H1 (cell line): ENCODE measurements around the gene GOLGB1. TPM values are rescaled to one million over a fixed set of nuclear protein-coding genes. Genes with fewer than 3 reads are reported as not detected.

ENCODE experiments used
- CTCF ChIA-PET: fragments of 300-600 bp; sonication (Branson Sonifier 250); formaldehyde crosslinking; loops from one replicate; lab custom pipeline; 2021; ENCODE audit not compliant: partially characterized antibody; lab: Charles Lee
- POLR2A ChIA-PET: fragments of 300-600 bp; sonication (Branson Sonifier 250); formaldehyde crosslinking; loops from one replicate; lab custom pipeline; 2021; ENCODE audit warnings: inconsistent platforms; ENCODE audit not compliant: partially characterized antibody; lab: Charles Lee
- DNase-seq, 2 experiments: peaks; one replicate each; pipeline versions ENCODE4 v3.0.0 to v3.0.0-alpha.2; 2010 to 2022; ENCODE audit warnings: low spot score in 2 of 2, low read depth in 1 of 2, mixed read lengths in 1 of 2
- FAIRE-seq: peaks from 2 replicates; lab custom pipeline; 2011; peaks lifted over from hg19 to GRCh38; lab: Jason Lieb, UNC
- H2AFZ ChIP-seq: 2 replicates; pipeline ENCODE4 v1.8.1; 2012; ENCODE audit warnings: low read length, inconsistent platforms
- H2AK5ac ChIP-seq: 2 replicates; pipeline ENCODE4 v1.6.1; 2013; ENCODE audit warnings: low read depth, low read length
- H2BK120ac ChIP-seq: replicated peaks from 2 replicates; pipeline ENCODE3; 2013; ENCODE audit warnings: low read depth, low read length, inconsistent platforms
- H2BK12ac ChIP-seq: 2 replicates; pipeline ENCODE4 v1.6.1; 2013; ENCODE audit warnings: low read depth, low read length
- H2BK15ac ChIP-seq: 2 replicates; pipeline ENCODE4 v1.6.1; 2013; ENCODE audit warnings: low read length
- H2BK20ac ChIP-seq: 2 replicates; pipeline ENCODE4 v1.6.1; 2013; ENCODE audit warnings: low read length
- H2BK5ac ChIP-seq: 2 replicates; pipeline ENCODE4 v1.6.1; 2013; ENCODE audit warnings: low read depth, low read length
- H3K14ac ChIP-seq: 2 replicates; pipeline ENCODE4 v1.6.1; 2013; ENCODE audit warnings: inconsistent platforms; ENCODE audit not compliant: insufficient read length
- H3K18ac ChIP-seq: 2 replicates; pipeline ENCODE4 v1.6.1; 2013; ENCODE audit warnings: low read length; ENCODE audit errors: extremely low read depth
- H3K23ac ChIP-seq: 2 replicates; pipeline ENCODE4 v1.6.1; 2013; ENCODE audit warnings: inconsistent platforms; ENCODE audit not compliant: insufficient read length
- H3K23me2 ChIP-seq: 2 replicates; pipeline ENCODE4 v1.6.1; 2013; ENCODE audit warnings: low read depth, low read length
- H3K27ac ChIP-seq: 2 replicates; pipeline ENCODE4 v1.6.1; 2011; ENCODE audit warnings: low read depth, low read length, inconsistent platforms
- H3K27me3 ChIP-seq, 4 experiments: replicated peaks in 1 of 4; 1 replicate in 1 of 4; 2 replicates in 3 of 4; pipeline versions ENCODE4 v1.6.1 to v1.8.1; 2011 to 2013; ENCODE audit warnings: low read length in 3 of 4, mild to moderate bottlenecking in 3 of 4, inconsistent platforms in 2 of 4, mixed read lengths in 2 of 4, moderate library complexity in 1 of 4; ENCODE audit not compliant: control insufficient read depth in 3 of 4, insufficient read depth in 3 of 4; ENCODE audit errors: extremely low read depth in 1 of 4
- H3K36me3 ChIP-seq, 4 experiments: 2 replicates each; pipeline versions ENCODE4 v1.6.1 to v1.8.1; 2011 to 2013; ENCODE audit warnings: mild to moderate bottlenecking in 4 of 4, low read length in 3 of 4, moderate library complexity in 2 of 4, control low read depth in 1 of 4, inconsistent platforms in 1 of 4; ENCODE audit not compliant: insufficient read depth in 4 of 4, control insufficient read depth in 2 of 4
- H3K4ac ChIP-seq: replicated peaks from 2 replicates; pipeline ENCODE3; 2013; ENCODE audit warnings: low read length, low read depth, mixed read lengths, inconsistent platforms; ENCODE audit not compliant: insufficient read length
- H3K4me1 ChIP-seq, 4 experiments: replicated peaks in 1 of 4; 1 replicate in 1 of 4; 2 replicates in 3 of 4; pipeline versions ENCODE4 v1.6.1 to v1.8.1; 2011 to 2013; ENCODE audit warnings: low read length in 3 of 4, inconsistent platforms in 2 of 4, mixed read lengths in 1 of 4; ENCODE audit not compliant: insufficient read depth in 4 of 4, control insufficient read depth in 3 of 4
- H3K4me2 ChIP-seq, 2 experiments: 2 replicates each; pipeline versions ENCODE4 v1.6.1 to v1.8.1; 2011 to 2013; ENCODE audit warnings: low read depth in 2 of 2, low read length in 2 of 2, control low read depth in 1 of 2, inconsistent platforms in 1 of 2, mild to moderate bottlenecking in 1 of 2; ENCODE audit not compliant: insufficient read depth in 1 of 2
- H3K4me3 ChIP-seq, 4 experiments: fragments of 200-600, 300-600 bp in 1 of 4; sonication (generic), shearing (Covaris generic), sonication (Bioruptor Twin) in 1 of 4; 2 replicates each; pipeline versions ENCODE4 v1.5.1 to v1.8.1; 2011 to 2016; ENCODE audit warnings: low read length in 4 of 4, low read depth in 3 of 4, control low read depth in 2 of 4, inconsistent platforms in 2 of 4, mild to moderate bottlenecking in 2 of 4, mixed read lengths in 1 of 4, moderate library complexity in 1 of 4; ENCODE audit not compliant: insufficient read depth in 2 of 4; ENCODE audit errors: extremely low read depth in 1 of 4
- H3K56ac ChIP-seq: replicated peaks from 2 replicates; pipeline ENCODE3; 2013; ENCODE audit warnings: low read depth, mild to moderate bottlenecking, mixed read lengths, low read length, inconsistent platforms; ENCODE audit not compliant: insufficient read length
- H3K79me1 ChIP-seq: 2 replicates; pipeline ENCODE4 v1.6.1; 2013; ENCODE audit warnings: low read depth, low read length, control low read depth
- H3K79me2 ChIP-seq, 2 experiments: 2 replicates each; pipeline versions ENCODE4 v1.6.1 to v1.8.1; 2012 to 2013; ENCODE audit warnings: low read length in 2 of 2, mild to moderate bottlenecking in 2 of 2, inconsistent platforms in 1 of 2; ENCODE audit not compliant: insufficient read depth in 2 of 2, control insufficient read depth in 1 of 2
- H3K9ac ChIP-seq, 4 experiments: replicated peaks in 1 of 4; 1 replicate in 1 of 4; 2 replicates in 3 of 4; pipeline versions ENCODE4 v1.6.1 to v1.8.1; 2011 to 2013; ENCODE audit warnings: low read depth in 3 of 4, low read length in 3 of 4, control low read depth in 2 of 4, mild to moderate bottlenecking in 2 of 4, moderate library complexity in 2 of 4, inconsistent platforms in 1 of 4; ENCODE audit errors: extremely low read depth in 1 of 4
- H3K9me3 ChIP-seq, 2 experiments: 2 replicates each; pipeline versions ENCODE4 v1.6.1 to v1.8.1; 2012 to 2013; ENCODE audit warnings: mild to moderate bottlenecking in 2 of 2, moderate library complexity in 2 of 2, control low read depth in 1 of 2, inconsistent platforms in 1 of 2, low read depth in 1 of 2, low read length in 1 of 2, mixed read lengths in 1 of 2; ENCODE audit not compliant: insufficient read depth in 2 of 2
- H4K20me1 ChIP-seq, 2 experiments: replicated peaks in 1 of 2; 2 replicates each; pipeline versions ENCODE3 to v1.8.1; 2011 to 2013; ENCODE audit warnings: inconsistent platforms in 2 of 2, low read length in 2 of 2, mild to moderate bottlenecking in 1 of 2; ENCODE audit not compliant: insufficient read depth in 2 of 2, control insufficient read depth in 1 of 2
- H4K5ac ChIP-seq: 2 replicates; pipeline ENCODE4 v1.6.1; 2013; ENCODE audit warnings: low read length, low read depth, mixed read lengths, inconsistent platforms; ENCODE audit not compliant: insufficient read length
- H4K8ac ChIP-seq: 2 replicates; pipeline ENCODE4 v1.8.0; 2013; ENCODE audit warnings: mild to moderate bottlenecking, moderate library complexity, low read length, inconsistent platforms; ENCODE audit not compliant: insufficient read depth; ENCODE audit errors: extremely low read depth
- H4K91ac ChIP-seq: replicated peaks from 2 replicates; pipeline ENCODE3; 2013; ENCODE audit warnings: low read length, mixed read lengths, inconsistent platforms; ENCODE audit not compliant: insufficient read length
- KDM4A ChIP-seq: IDR thresholded peaks from one replicate; pipeline ENCODE4 v1.7.1; 2012; ENCODE audit warnings: low read depth, mild to moderate bottlenecking, moderate library complexity, low read length, inconsistent platforms; ENCODE audit not compliant: severe bottlenecking
- MAX ChIP-seq: IDR thresholded peaks from 2 replicates; pipeline ENCODE4 v1.6.1; 2012; ENCODE audit warnings: inconsistent platforms
- SIRT6 ChIP-seq: IDR thresholded peaks from one replicate; pipeline ENCODE4 v1.7.1; 2012; ENCODE audit warnings: low read length, inconsistent platforms
- TAF7 ChIP-seq: optimal IDR thresholded peaks from 2 replicates; pipeline ENCODE3; 2011; ENCODE audit warnings: low read depth, mild to moderate bottlenecking, inconsistent platforms, low read length, moderate library complexity, borderline replicate concordance
- TBP ChIP-seq: IDR thresholded peaks from 2 replicates; pipeline ENCODE4 v1.6.1; 2011; ENCODE audit warnings: low read depth, low read length, improper control_type of control experiment
- WGBS, 2 experiments: shearing (Covaris generic) in 1 of 2; methylation state at CpG; one replicate each; pipeline versions ENCODE4 v1.1.6 to v1.1.7; 2013 to 2015; ENCODE audit warnings: low lambda C conversion rate in 2 of 2, mixed read lengths in 2 of 2, inconsistent platforms in 1 of 2, low coverage in 1 of 2, missing lambda C conversion rate in 1 of 2; ENCODE audit not compliant: insufficient replicate concordance in 2 of 2, insufficient coverage in 1 of 2, insufficient read length in 1 of 2; ENCODE audit errors: extremely low coverage in 1 of 2, missing lambda C conversion rate in 1 of 2; 5-methylcytosine and 5-hydroxymethylcytosine counted together
- polyA plus RNA-seq, 7 experiments: library from polyadenylated mRNA; depleted of rRNA in 3 of 7; stranded (reverse) in 5 of 7; unstranded in 2 of 7; fragments of >200 nt in 5 of 7; fragments of 200-250 nt in 2 of 7; gene quantifications; 1 replicate in 5 of 7; 2 replicates in 1 of 7; 4 replicates in 1 of 7; pipeline versions ENCODE4 v1.2.1 to v1.2.3, GENCODE V29; 2011 to 2013; ENCODE audit warnings: missing spikeins in 2 of 7, mixed read lengths in 2 of 7
- total RNA-seq: library from RNA; stranded (reverse); fragmentation: NEBNext Ultra II Directional; extraction: Animal tissue kit (Norgen Biotek cat#: 25700); gene quantifications from 2 replicates; pipeline ENCODE4 v1.2.1, GENCODE V29; 2021
- TF ChIP-seq, protein P1 (sequence below): IDR thresholded peaks from 2 replicates; pipeline ENCODE4 v1.6.1; 2011; ENCODE audit warnings: low read depth, mild to moderate bottlenecking, low read length; ENCODE audit not compliant: insufficient read depth

The GOLGB1 gene
- total and polyA plus RNA-seq, 2 of the 8 experiments (the other 6 are each of a cell fraction or from before 2014, with no cell fraction given), result 5.9 to 28.5 TPM

DNA sequence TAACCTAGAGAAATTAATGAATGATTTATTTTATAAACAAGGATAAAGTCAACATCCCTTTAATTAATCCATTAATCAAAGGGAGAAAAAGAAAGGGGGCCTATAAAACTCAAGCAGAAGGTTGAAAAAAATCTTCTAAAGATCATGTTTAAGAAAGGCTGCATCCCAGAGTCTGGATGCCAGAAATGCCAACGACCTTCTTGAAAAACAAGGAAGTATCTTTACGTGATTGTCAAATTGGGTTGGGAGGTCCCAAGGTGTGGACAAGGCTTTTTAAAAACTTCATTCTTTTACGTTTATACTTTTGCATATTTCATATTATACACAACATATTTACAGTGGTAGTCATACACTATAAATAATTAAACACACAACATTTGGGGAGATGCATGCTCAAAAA lies 1.6 kb downstream of the GOLGB1 start:
- DNase-seq, result no peak
- H4K91ac ChIP-seq, result no peak overlapping the region

More for the DNA sequence above, 1.6 kb downstream of the GOLGB1 start:
- ChIA-PET POLR2A (interaction anchor here (0.6 to 2.0 kb wide), 4 partner anchors 9 to 155 kb away, joined by 3 to 6 read pairs (median 4); partner anchors contain the start of gene FBXO40), CTCF (no interaction called here)
- H2BK20ac ChIP-seq, result no peak overlapping the region
- peak overlapping the region in 1 of 4 experiments; percentile 34; a peak in 2 of 7 replicates for H3K9ac ChIP-seq
- peaks cover 0 to 46% of the 10 kb centered on the region in 2 experiments; a peak in 3 of 4 replicates for H3K79me2 ChIP-seq
- no peaks in the 10 kb centered on the region for H3K9me3 ChIP-seq
- peak overlapping the region in 2 of 4 experiments; percentile 81 to 94; a peak in 4 of 8 replicates for H3K4me3 ChIP-seq
- H2AFZ ChIP-seq, result no peak overlapping the region
- H2BK15ac ChIP-seq, result no peak overlapping the region
- 55% methylated on average over 3 of the region's 3 CpGs; no CpG with 5 or more reads in 1 of the 2 experiments for WGBS, 2 experiments
- H2BK12ac ChIP-seq, result no peak overlapping the region
- no peak overlapping the region for H3K27ac ChIP-seq
- H4K20me1 ChIP-seq, result peaks cover 0 to 2% of the 10 kb centered on the region in 2 experiments
- H3K27me3 ChIP-seq, result no peaks in the 10 kb centered on the region
- TF ChIP-seq TAF7 (no peak), TBP (no peak), KDM4A (no peak), MAX (no peak), SIRT6 (no peak)
- TF ChIP-seq, protein P1, sequence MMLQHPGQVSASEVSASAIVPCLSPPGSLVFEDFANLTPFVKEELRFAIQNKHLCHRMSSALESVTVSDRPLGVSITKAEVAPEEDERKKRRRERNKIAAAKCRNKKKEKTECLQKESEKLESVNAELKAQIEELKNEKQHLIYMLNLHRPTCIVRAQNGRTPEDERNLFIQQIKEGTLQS, result no peak
- H3K56ac ChIP-seq, result no peak overlapping the region
- no peak overlapping the region for H2BK5ac ChIP-seq
- no peak overlapping the region for H3K14ac ChIP-seq
- no peak overlapping the region for H4K5ac ChIP-seq
- H3K4ac ChIP-seq, result no peak overlapping the region
- no peak overlapping the region for H3K18ac ChIP-seq
- no peak overlapping the region for H4K8ac ChIP-seq
- H3K4me2 ChIP-seq, result peak overlapping the region; percentile 71 to 92; a peak in 3 of 4 replicates
- H2BK120ac ChIP-seq, result no peak overlapping the region
- H3K23me2 ChIP-seq, result peaks cover 9% of the 10 kb centered on the region
- no peak overlapping the region for H3K23ac ChIP-seq
- H2AK5ac ChIP-seq, result no peak overlapping the region
- H3K36me3 ChIP-seq, result no peaks in the 10 kb centered on the region
- H3K4me1 ChIP-seq, result peaks cover 0 to 5% (median 2%) of the 10 kb centered on the region in 4 experiments; a peak in 2 of 7 replicates
- FAIRE-seq, result no peak
- no peaks in the 10 kb centered on the region for H3K79me1 ChIP-seq
